Natural killer cell (primary cell): Measurements from ENCODE around the gene LSM6. TPM values are rescaled to one million over a fixed set of nuclear protein-coding genes. Genes with fewer than 3 reads are reported as not detected.

Experiments used
- ATAC-seq, 3 donors: fragments of 150-1000 bp in 2 of 3; fragments of 200-7000 bp in 1 of 3; cut with Tn5 transposase; 1 replicate in 1 of 3; 2 replicates in 2 of 3; pipeline ENCODE4 v1.10.0; 2021; ENCODE audit warnings: mild to moderate bottlenecking in 2 of 3, moderate library complexity in 2 of 3
- DNase-seq, 2 donors: peaks; one replicate each; pipeline versions ENCODE4 v3.0.0 to v3.0.0-alpha.2; 2013 to 2021; ENCODE audit warnings: mixed read lengths in 1 of 2
- H3K27ac ChIP-seq: one replicate; pipeline ENCODE4 v1.5.1; 2013; ENCODE audit warnings: mild to moderate bottlenecking, low read length
- H3K27me3 ChIP-seq: one replicate; pipeline ENCODE4 v1.6.1; 2013; ENCODE audit warnings: low read length; ENCODE audit not compliant: control insufficient read depth, insufficient read depth
- H3K36me3 ChIP-seq: one replicate; pipeline ENCODE4 v1.6.1; 2013; ENCODE audit warnings: low read length; ENCODE audit not compliant: control insufficient read depth, insufficient read depth
- H3K4me1 ChIP-seq: one replicate; pipeline ENCODE4 v1.6.1; 2013; ENCODE audit warnings: low read length; ENCODE audit not compliant: control insufficient read depth, insufficient read depth
- H3K4me3 ChIP-seq: one replicate; pipeline ENCODE4 v1.5.1; 2013; ENCODE audit warnings: low read length
- H3K9me3 ChIP-seq: one replicate; pipeline ENCODE4 v1.6.1; 2013; ENCODE audit warnings: low read length; ENCODE audit not compliant: control insufficient read depth, insufficient read depth
- H3K27ac Mint-ChIP-seq, 2 donors: one replicate each; pipeline ENCODE4 v1.8.0; 2022; ENCODE audit warnings: mild to moderate bottlenecking in 2 of 2, mixed read lengths in 2 of 2, moderate library complexity in 1 of 2
- H3K27me3 Mint-ChIP-seq, 2 donors: one replicate each; pipeline ENCODE4 v1.8.0; 2022; ENCODE audit warnings: low read depth in 2 of 2, mixed read lengths in 2 of 2
- H3K36me3 Mint-ChIP-seq: one replicate; pipeline ENCODE4 v1.8.0; 2022; ENCODE audit warnings: mixed read lengths
- H3K4me1 Mint-ChIP-seq, 2 donors: one replicate each; pipeline ENCODE4 v1.8.0; 2022; ENCODE audit warnings: mixed read lengths in 2 of 2
- H3K4me3 Mint-ChIP-seq: one replicate; pipeline ENCODE4 v1.8.0; 2022; ENCODE audit warnings: mild to moderate bottlenecking, moderate library complexity, mixed read lengths
- H3K9me3 Mint-ChIP-seq, 2 donors: one replicate each; pipeline ENCODE4 v1.8.0; 2022; ENCODE audit warnings: mixed read lengths in 2 of 2
- CTCF ChIP-seq: fragments of 200-600 bp; IDR thresholded peaks from one replicate; pipeline ENCODE4 v1.8.0; 2022; ENCODE audit warnings: antibody characterized with exemption
- WGBS: methylation state at CpG from one replicate; pipeline ENCODE4 v1.1.7; 2013; ENCODE audit warnings: missing lambda C conversion rate; ENCODE audit not compliant: insufficient coverage; 5-methylcytosine and 5-hydroxymethylcytosine counted together
- intact Hi-C: fragments of 100-400 bp; cut with micrococcal nuclease; formaldehyde crosslinking; loops from one replicate; pipeline ENCODE4 v1.14.2; 2022
- total RNA-seq, 4 donors: library from RNA; stranded (reverse); fragments of 120-200 nt in 1 of 4; gene quantifications; one replicate each; pipeline versions ENCODE4 v1.2.3 to v1.2.4, GENCODE V29; 2013 to 2022

The LSM6 gene
- total RNA-seq, 3 donors from 2014 or later (not counting 1 experiment from before 2014, with no cell fraction given) = 23.8 to 27.5 (median 23.8) TPM

DNA sequence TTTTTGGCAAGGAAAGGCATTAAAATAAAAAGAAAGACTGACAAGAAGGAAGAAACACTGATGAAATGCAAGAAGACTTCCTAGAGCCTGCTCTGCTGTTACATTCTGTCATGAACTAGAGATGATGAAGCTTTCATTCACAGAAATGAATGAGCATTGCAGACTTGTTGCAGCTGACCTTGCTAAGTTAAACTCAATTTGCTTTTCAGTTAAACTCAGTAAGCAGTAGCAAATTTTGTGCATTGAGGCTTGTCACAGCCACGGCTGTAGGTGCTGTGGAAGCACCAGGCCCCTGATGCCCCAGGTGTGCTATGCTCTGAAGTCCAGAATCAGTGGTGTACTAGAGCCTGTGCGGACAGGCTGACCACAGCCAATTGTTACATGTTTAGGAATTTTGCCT, 39.6 kb upstream of the LSM6 start:
- ATAC-seq = no peak
- TF ChIP-seq CTCF = no peak
- H3K4me3 Mint-ChIP-seq = no peak overlapping the region
- Histone ChIP-seq H3K9me3 (no peaks in the 10 kb centered on the region), H3K4me3 (no peak overlapping the region), H3K36me3 (no peaks in the 10 kb centered on the region), H3K27ac (no peak overlapping the region), H3K4me1 (no peaks in the 10 kb centered on the region), H3K27me3 (no peaks in the 10 kb centered on the region)
- no peaks in the 10 kb centered on the region for H3K36me3 Mint-ChIP-seq
- H3K27ac Mint-ChIP-seq = no peak overlapping the region
- intact Hi-C loops = no loop called here
- peaks cover 13 to 31% of the 10 kb centered on the region in 2 donors for H3K27me3 Mint-ChIP-seq
- no peaks in the 10 kb centered on the region for H3K4me1 Mint-ChIP-seq
- DNase-seq = no peak
- WGBS = 82% methylated on average over 2 of the region's 2 CpGs
- H3K9me3 Mint-ChIP-seq = no peaks in the 10 kb centered on the region

DNA sequence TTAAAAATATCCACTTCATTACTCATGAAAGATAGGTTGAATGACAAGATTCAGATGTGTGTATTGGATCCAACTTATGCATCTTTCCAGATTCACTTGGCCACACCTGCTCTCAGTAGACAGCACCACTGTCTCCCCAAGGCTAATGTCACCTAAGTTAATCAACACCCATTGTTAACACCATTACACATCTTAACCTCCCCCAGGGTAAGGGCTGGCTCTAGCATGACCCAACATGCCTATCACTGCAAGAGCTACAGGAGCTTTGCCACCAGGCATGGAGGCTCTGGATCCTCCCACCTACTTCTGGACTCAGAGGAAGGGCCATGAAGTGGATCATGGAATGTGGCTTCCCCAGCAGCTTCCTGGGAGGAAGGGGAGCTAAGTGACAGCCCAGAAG, 32.8 kb upstream of the LSM6 start:
- DNase-seq (no peak), ATAC-seq (no peak)
- H3K4me1 ChIP-seq = no peaks in the 10 kb centered on the region
- H3K9me3 Mint-ChIP-seq = no peaks in the 10 kb centered on the region
- intact Hi-C loops = no loop called here
- H3K4me3 Mint-ChIP-seq = no peak overlapping the region
- no peak overlapping the region for H3K27ac ChIP-seq
- no peaks in the 10 kb centered on the region for H3K27me3 ChIP-seq
- H3K27ac Mint-ChIP-seq = no peak overlapping the region
- H3K4me1 Mint-ChIP-seq = no peaks in the 10 kb centered on the region
- no peak for TF ChIP-seq CTCF
- H3K4me3 ChIP-seq = no peak overlapping the region
- peaks cover 11 to 18% of the 10 kb centered on the region in 2 donors for H3K27me3 Mint-ChIP-seq
- H3K9me3 ChIP-seq = no peaks in the 10 kb centered on the region
- no peaks in the 10 kb centered on the region for H3K36me3 Mint-ChIP-seq
- H3K36me3 ChIP-seq = no peaks in the 10 kb centered on the region

DNA sequence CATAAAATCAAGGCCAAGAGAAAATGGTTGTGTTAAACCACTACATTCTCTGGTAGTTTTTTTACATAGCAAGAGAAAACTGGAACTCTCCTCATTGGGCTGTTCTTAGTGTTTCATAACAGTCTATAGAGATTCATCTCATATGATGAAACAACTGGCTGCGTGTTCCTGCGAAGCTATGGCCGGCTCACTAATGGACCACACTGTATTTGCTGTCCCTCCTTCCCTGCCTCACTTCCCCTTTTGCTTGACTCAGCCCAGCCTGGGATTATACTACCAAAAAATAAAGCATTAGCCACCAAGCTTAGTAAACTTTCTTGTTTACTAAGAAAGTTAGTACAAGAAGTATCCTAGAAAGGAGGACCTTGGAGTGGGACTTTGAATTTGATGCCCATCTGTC, 31.6 kb upstream of the LSM6 start:
- H3K36me3 ChIP-seq = no peaks in the 10 kb centered on the region
- Mint-ChIP-seq H3K9me3 (no peaks in the 10 kb centered on the region), H3K4me3 (no peak overlapping the region), H3K27me3 (peaks cover 11 to 18% of the 10 kb centered on the region in 2 donors), H3K36me3 (no peaks in the 10 kb centered on the region), H3K27ac (no peak overlapping the region), H3K4me1 (no peaks in the 10 kb centered on the region)
- no peak overlapping the region for H3K27ac ChIP-seq
- no peaks in the 10 kb centered on the region for H3K4me1 ChIP-seq
- TF ChIP-seq CTCF = no peak
- DNase-seq (no peak), ATAC-seq (peak in 1 of 3 donors; percentile 22)
- intact Hi-C loops = no loop called here
- no peaks in the 10 kb centered on the region for H3K27me3 ChIP-seq
- no peak overlapping the region for H3K4me3 ChIP-seq
- no peaks in the 10 kb centered on the region for H3K9me3 ChIP-seq
- WGBS = 80% methylated on average over 3 of the region's 3 CpGs

DNA sequence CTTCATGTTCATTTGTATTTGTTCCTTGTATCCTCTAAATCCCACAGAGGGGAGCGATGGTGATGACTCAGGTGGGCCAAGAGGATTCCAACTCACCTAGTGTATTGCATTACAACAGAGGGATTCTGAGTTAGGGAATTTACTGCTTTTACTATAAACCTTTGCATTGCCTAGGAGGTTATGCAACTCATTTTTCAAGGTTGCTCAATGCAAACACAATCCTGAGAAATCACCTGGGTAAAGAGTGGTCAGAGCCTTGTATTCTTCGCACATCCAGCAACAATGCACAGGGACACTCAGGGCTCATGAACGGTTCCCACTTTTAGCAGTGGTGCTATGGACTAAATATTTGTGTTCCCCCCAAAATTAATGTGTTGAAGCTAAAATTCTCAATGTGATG, 28.6 kb upstream of the LSM6 start:
- DNase-seq (no peak), ATAC-seq (no peak)
- H3K9me3 ChIP-seq = no peaks in the 10 kb centered on the region
- Mint-ChIP-seq H3K9me3 (no peaks in the 10 kb centered on the region), H3K4me1 (no peaks in the 10 kb centered on the region), H3K27me3 (peaks cover 14 to 18% of the 10 kb centered on the region in 2 donors), H3K4me3 (no peak overlapping the region), H3K27ac (no peak overlapping the region), H3K36me3 (no peaks in the 10 kb centered on the region)
- WGBS = 84% methylated on average over 3 of the region's 3 CpGs
- no peak overlapping the region for H3K27ac ChIP-seq
- H3K4me3 ChIP-seq = no peak overlapping the region
- no peaks in the 10 kb centered on the region for H3K4me1 ChIP-seq
- H3K27me3 ChIP-seq = no peaks in the 10 kb centered on the region
- TF ChIP-seq CTCF = no peak
- no peaks in the 10 kb centered on the region for H3K36me3 ChIP-seq
- intact Hi-C loops = no loop called here
